Endothelial cell of umbilical vein (primary cell): ENCODE measurements around the gene NSUN7. TPM values are rescaled to one million over a fixed set of nuclear protein-coding genes. Genes with fewer than 3 reads are reported as not detected.

Source experiments
- BruUV-seq: library from RNA; stranded (reverse); fragments of 400-500 nt; replicated peaks from 2 replicates; lab custom pipeline; 2021; lab: Mats Ljungman, UMichigan
- CTCF ChIA-PET: fragments of 300-600, 350-600 bp; sonication (Branson Sonifier 250); formaldehyde crosslinking; loops from one replicate; lab custom pipeline; 2021; ENCODE audit warnings: antibody characterized with exemption, inconsistent platforms; lab: Charles Lee
- POLR2A ChIA-PET: fragments of 300-600, 350-600 bp; sonication (Branson Sonifier 250); formaldehyde crosslinking; loops from one replicate; lab custom pipeline; 2021; ENCODE audit warnings: antibody characterized with exemption, inconsistent platforms; lab: Charles Lee
- DNase-seq: peaks from one replicate; pipeline ENCODE4 v3.0.0-alpha.2; 2011; ENCODE audit warnings: low read depth, low spot score
- FAIRE-seq: peaks from 2 replicates; lab custom pipeline; 2011; peaks lifted over from hg19 to GRCh38; lab: Jason Lieb, UNC
- H2AFZ ChIP-seq: 2 replicates; pipeline ENCODE4 v1.6.0; 2012; ENCODE audit warnings: low read depth, low read length, control low read depth, inconsistent platforms
- H3K27ac ChIP-seq: 2 replicates; pipeline ENCODE4 v1.5.1; 2011; ENCODE audit warnings: low read depth, mild to moderate bottlenecking, control low read depth, low read length, moderate library complexity; ENCODE audit not compliant: insufficient read depth
- H3K27me3 ChIP-seq, 2 experiments: 2 replicates each; pipeline versions ENCODE4 v1.6.0 to v1.6.1; 2011; ENCODE audit warnings: low read length in 2 of 2, mixed read lengths in 1 of 2; ENCODE audit not compliant: control insufficient read depth in 2 of 2, insufficient read depth in 2 of 2
- H3K36me3 ChIP-seq, 2 experiments: 2 replicates in 1 of 2; 3 replicates in 1 of 2; pipeline ENCODE4 v1.5.1; 2011; ENCODE audit warnings: low read length in 2 of 2, mild to moderate bottlenecking in 1 of 2, moderate library complexity in 1 of 2; ENCODE audit not compliant: control insufficient read depth in 2 of 2, insufficient read depth in 2 of 2; ENCODE audit errors: extremely low read depth in 1 of 2
- H3K4me1 ChIP-seq: 3 replicates; pipeline ENCODE4 v1.5.1; 2011; ENCODE audit warnings: mild to moderate bottlenecking, low read length; ENCODE audit not compliant: control insufficient read depth, insufficient read depth; ENCODE audit errors: extremely low read depth
- H3K4me2 ChIP-seq: 2 replicates; pipeline ENCODE4 v1.6.1; 2011; ENCODE audit warnings: low read length, control low read depth, mixed read lengths; ENCODE audit not compliant: insufficient read depth
- H3K4me3 ChIP-seq, 3 experiments: fragments of 200-600 bp in 1 of 3; sonication (generic), shearing (Covaris generic) in 1 of 3; replicated peaks in 1 of 3; 2 replicates each; pipeline ENCODE4 v1.5.1; 2011 to 2016; ENCODE audit warnings: control low read depth in 3 of 3, low read length in 3 of 3, mild to moderate bottlenecking in 2 of 3, inconsistent platforms in 1 of 3, low read depth in 1 of 3, moderate library complexity in 1 of 3; ENCODE audit not compliant: insufficient read depth in 1 of 3
- H3K79me2 ChIP-seq: 2 replicates; pipeline ENCODE4 v1.6.0; 2012; ENCODE audit warnings: low read length, inconsistent platforms; ENCODE audit not compliant: control insufficient read depth, insufficient read depth
- H3K9ac ChIP-seq: replicated peaks from 2 replicates; pipeline ENCODE3; 2011; ENCODE audit warnings: low read length, control low read depth; ENCODE audit not compliant: insufficient read depth; ENCODE audit errors: extremely low read depth
- H3K9me1 ChIP-seq: replicated peaks from 3 replicates; pipeline ENCODE4 v1.6.0; 2011; ENCODE audit warnings: mild to moderate bottlenecking, low read length; ENCODE audit not compliant: control insufficient read depth, insufficient read depth; ENCODE audit errors: extremely low read depth
- H3K9me3 ChIP-seq: replicated peaks from 2 replicates; pipeline ENCODE4 v1.5.1; 2012; ENCODE audit warnings: low read length, inconsistent platforms; ENCODE audit not compliant: control insufficient read depth, insufficient read depth
- H4K20me1 ChIP-seq: replicated peaks from 2 replicates; pipeline ENCODE3; 2011; ENCODE audit warnings: mild to moderate bottlenecking, low read length; ENCODE audit not compliant: control insufficient read depth, insufficient read depth; ENCODE audit errors: extremely low read depth
- EZH2 ChIP-seq: IDR thresholded peaks from 2 replicates; pipeline ENCODE4 v1.6.1; 2012; ENCODE audit warnings: borderline replicate concordance, low read depth, mild to moderate bottlenecking, moderate library complexity, low read length, inconsistent platforms; ENCODE audit not compliant: severe bottlenecking
- FOS ChIP-seq: IDR thresholded peaks from 2 replicates; pipeline ENCODE4 v1.6.1; 2011; ENCODE audit warnings: mild to moderate bottlenecking, low read length, moderate library complexity, borderline replicate concordance; ENCODE audit not compliant: insufficient read depth
- JUN ChIP-seq: IDR thresholded peaks from 2 replicates; pipeline ENCODE4 v1.6.1; 2011; ENCODE audit warnings: borderline replicate concordance, low read depth; ENCODE audit not compliant: insufficient read length, insufficient read depth
- MYC ChIP-seq: IDR thresholded peaks from one replicate; pipeline ENCODE4 v1.6.1; 2011; ENCODE audit warnings: mild to moderate bottlenecking, low read depth, low read length
- POLR2A ChIP-seq: IDR thresholded peaks from 2 replicates; pipeline ENCODE4 v1.6.1; 2012; ENCODE audit warnings: low read depth, mild to moderate bottlenecking, control low read depth, low read length
- POLR2AphosphoS5 ChIP-seq: IDR thresholded peaks from 2 replicates; pipeline ENCODE4 v1.6.1; 2012; ENCODE audit warnings: low read depth, mild to moderate bottlenecking, control low read depth, low read length, moderate library complexity; ENCODE audit not compliant: insufficient read depth
- dilution Hi-C: fragments of 300-500 bp; cut with MboI; formaldehyde crosslinking; loops from one replicate; pipeline ENCODE4 v1.15.0; 2019; ENCODE audit warnings: low sequenced_read_pairs; ENCODE audit not compliant: extremely low pct_ligation_motif_present
- intact Hi-C: fragments of 100-400 bp; cut with micrococcal nuclease; formaldehyde crosslinking; loops from one replicate; pipeline ENCODE4 v1.10.0; 2022
- polyA plus RNA-seq, 4 experiments: library from polyadenylated mRNA; depleted of rRNA in 3 of 4; stranded (reverse) in 3 of 4; unstranded in 1 of 4; fragments of >200 nt; gene quantifications; 2 replicates each; pipeline versions ENCODE4 v1.2.1 to v1.2.3, GENCODE V29; 2011 to 2012; ENCODE audit warnings: missing spikeins in 1 of 4
- total RNA-seq: library from RNA; stranded (reverse); gene quantifications from 2 replicates; pipeline ENCODE4 v1.2.3, GENCODE V29; 2021
- TF ChIP-seq, protein P1 (sequence below): IDR thresholded peaks from 2 replicates; pipeline ENCODE4 v1.6.1; 2011; ENCODE audit not compliant: insufficient read depth, insufficient read length
- TF ChIP-seq, protein P2 (sequence below), 2 donors: IDR thresholded peaks; 1 replicate in 1 of 2; 2 replicates in 1 of 2; pipeline ENCODE4 v1.5.1; 2011; ENCODE audit warnings: low read length in 2 of 2, mild to moderate bottlenecking in 2 of 2, moderate library complexity in 2 of 2, control low read depth in 1 of 2, inconsistent platforms in 1 of 2, low read depth in 1 of 2; ENCODE audit not compliant: insufficient read depth in 1 of 2; ENCODE audit errors: extremely low read depth in 1 of 2

The NSUN7 gene
- total and polyA plus RNA-seq, 2 donors (not counting 3 experiments of a cell fraction or from before 2014, with no cell fraction given), result 0.03 to 0.20 TPM

- no peaks in the 10 kb centered on the region for H3K36me3 ChIP-seq
- intact Hi-C loops (no loop called here), dilution Hi-C loops (no loop called here)
- DNase-seq (no peak), FAIRE-seq (no peak)
- H3K9me3 ChIP-seq, result no peaks in the 10 kb centered on the region
- H3K27ac ChIP-seq, result no peak overlapping the region
- H3K9me1 ChIP-seq, result no peaks in the 10 kb centered on the region
- no peaks in the 10 kb centered on the region for H3K4me1 ChIP-seq
- no peak overlapping the region for H3K4me3 ChIP-seq
- BruUV-seq, result no TSS peak
- TF ChIP-seq, protein P1, sequence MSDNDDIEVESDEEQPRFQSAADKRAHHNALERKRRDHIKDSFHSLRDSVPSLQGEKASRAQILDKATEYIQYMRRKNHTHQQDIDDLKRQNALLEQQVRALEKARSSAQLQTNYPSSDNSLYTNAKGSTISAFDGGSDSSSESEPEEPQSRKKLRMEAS, result no peak
- TF ChIP-seq MYC (no peak), FOS (no peak)
- H3K27me3 ChIP-seq, result peaks cover 0 to 4% of the 10 kb centered on the region in 2 experiments
- H3K9ac ChIP-seq, result no peak overlapping the region
- no peak overlapping the region for H3K4me2 ChIP-seq
- ChIA-PET POLR2A (no interaction called here), CTCF (interaction anchor here (1.0 to 1.5 kb wide), 3 partner anchors 13 to 163 kb away, joined by 3 to 4 read pairs (median 3); no protein-coding TSS in a partner anchor)
- H2AFZ ChIP-seq, result no peak overlapping the region
- no peaks in the 10 kb centered on the region for H4K20me1 ChIP-seq
- H3K79me2 ChIP-seq, result no peaks in the 10 kb centered on the region
These were observed 16.0 kb upstream of the NSUN7 start for GRCh38 chr4:40733752-40734151.

- no peak for TF ChIP-seq JUN
- TF ChIP-seq, protein P2, sequence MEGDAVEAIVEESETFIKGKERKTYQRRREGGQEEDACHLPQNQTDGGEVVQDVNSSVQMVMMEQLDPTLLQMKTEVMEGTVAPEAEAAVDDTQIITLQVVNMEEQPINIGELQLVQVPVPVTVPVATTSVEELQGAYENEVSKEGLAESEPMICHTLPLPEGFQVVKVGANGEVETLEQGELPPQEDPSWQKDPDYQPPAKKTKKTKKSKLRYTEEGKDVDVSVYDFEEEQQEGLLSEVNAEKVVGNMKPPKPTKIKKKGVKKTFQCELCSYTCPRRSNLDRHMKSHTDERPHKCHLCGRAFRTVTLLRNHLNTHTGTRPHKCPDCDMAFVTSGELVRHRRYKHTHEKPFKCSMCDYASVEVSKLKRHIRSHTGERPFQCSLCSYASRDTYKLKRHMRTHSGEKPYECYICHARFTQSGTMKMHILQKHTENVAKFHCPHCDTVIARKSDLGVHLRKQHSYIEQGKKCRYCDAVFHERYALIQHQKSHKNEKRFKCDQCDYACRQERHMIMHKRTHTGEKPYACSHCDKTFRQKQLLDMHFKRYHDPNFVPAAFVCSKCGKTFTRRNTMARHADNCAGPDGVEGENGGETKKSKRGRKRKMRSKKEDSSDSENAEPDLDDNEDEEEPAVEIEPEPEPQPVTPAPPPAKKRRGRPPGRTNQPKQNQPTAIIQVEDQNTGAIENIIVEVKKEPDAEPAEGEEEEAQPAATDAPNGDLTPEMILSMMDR (IDR thresholded peaks at IDR 0.05; ENCODE audit: extremely low read depth in 1 of 2, insufficient read depth in 1 of 2, low read depth in 1 of 2, low read length in 2 of 2), result no peak
- TF ChIP-seq FOS, result no peak
- TF ChIP-seq POLR2AphosphoS5, result no peak
- no peak for TF ChIP-seq EZH2
- no peak for TF ChIP-seq POLR2A
- TF ChIP-seq, protein P1, result no peak
- ChIA-PET POLR2A (no interaction called here), CTCF (interaction anchor here (1.0 to 1.5 kb wide), 3 partner anchors 13 to 163 kb away, joined by 3 to 4 read pairs (median 3); no protein-coding TSS in a partner anchor)
- BruUV-seq, result no TSS peak
- H3K27ac ChIP-seq, result no peak overlapping the region
- intact Hi-C loops (no loop called here), dilution Hi-C loops (no loop called here)
- no peaks in the 10 kb centered on the region for H3K9me1 ChIP-seq
- no peaks in the 10 kb centered on the region for H4K20me1 ChIP-seq
- no peak overlapping the region for H3K4me3 ChIP-seq
- no peak overlapping the region for H3K4me2 ChIP-seq
- H3K27me3 ChIP-seq, result peaks cover 0 to 4% of the 10 kb centered on the region in 2 experiments
- no peaks in the 10 kb centered on the region for H3K4me1 ChIP-seq
- FAIRE-seq, result no peak
- no peak for DNase-seq
- no peaks in the 10 kb centered on the region for H3K36me3 ChIP-seq
- H3K79me2 ChIP-seq, result no peaks in the 10 kb centered on the region
- H2AFZ ChIP-seq, result no peak overlapping the region
- no peak overlapping the region for H3K9ac ChIP-seq
- no peaks in the 10 kb centered on the region for H3K9me3 ChIP-seq
These were observed 15.3 kb upstream of the NSUN7 start for GRCh38 chr4:40734497-40734896.
